ENCODE results near the gene ADNP. TPM values are rescaled to one million over a fixed set of nuclear protein-coding genes. Genes with fewer than 3 reads are reported as not detected.
A peak's percentile ranks its signal among the peaks of the same experiment; 100 is the strongest.

Gene ADNP
- total RNA-seq, 2 donors from 2014 or later = 52.5 to 54.2 TPM

GRCh38 chr20:50943069-50943468 lies 11.8 kb upstream of the ADNP start:
- intact Hi-C loops (cut with DNase I, micrococcal nuclease) = no loop called here
- no peak for ATAC-seq
- no peak for DNase-seq

GRCh38 chr20:50933589-50933988 lies 2.4 kb upstream of the ADNP start:
- DNase-seq (no peak), ATAC-seq (no peak)
- intact Hi-C loops (cut with DNase I, micrococcal nuclease) = loop anchor here in 1 of 2 donors (5.0 kb wide), 1 partner anchor 141 kb away; no protein-coding TSS in a partner anchor

- intact Hi-C loops (cut with DNase I, micrococcal nuclease) = loop anchor here in 1 of 2 donors (5.0 kb wide), 1 partner anchor 140 kb away; no protein-coding TSS in a partner anchor
Measured at GRCh38 chr20:50932691-50933280, 1.5 kb upstream of the ADNP start.

GRCh38 chr20:50932016-50932485 lies 814 bp upstream of the ADNP start:
- intact Hi-C loops (cut with DNase I, micrococcal nuclease) = loop anchor here in 1 of 2 donors (5.0 kb wide), 1 partner anchor 140 kb away; no protein-coding TSS in a partner anchor

More at GRCh38 chr20:50932691-50933280, 1.5 kb upstream of the ADNP start:
- no peak for DNase-seq
- no peak for ATAC-seq

GRCh38 chr20:50930976-50931305 lies 296 bp downstream of the ADNP start:
- ATAC-seq (peak; percentile 34), DNase-seq (no peak)
- intact Hi-C loops (cut with DNase I, micrococcal nuclease) = loop anchor here in 1 of 2 donors (5.0 kb wide), 1 partner anchor 139 kb away; no protein-coding TSS in a partner anchor

More at GRCh38 chr20:50932016-50932485, 814 bp upstream of the ADNP start:
- ATAC-seq (no peak), DNase-seq (no peak)

GRCh38 chr20:50930139-50930975 lies 880 bp downstream of the ADNP start:
- no peak for ATAC-seq
- intact Hi-C loops (cut with DNase I, micrococcal nuclease) = loop anchor here in 1 of 2 donors (5.0 kb wide), 1 partner anchor 138 kb away; no protein-coding TSS in a partner anchor
- DNase-seq = peak; percentile 29 to 38

GRCh38 chr20:50929299-50930138 lies 1.7 kb downstream of the ADNP start:
- intact Hi-C loops (cut with DNase I, micrococcal nuclease) = loop anchor here in 1 of 2 donors (5.0 kb wide), 1 partner anchor 137 kb away; no protein-coding TSS in a partner anchor
- DNase-seq (peak; percentile 94 to 95), ATAC-seq (peak; percentile 68)

- DNase-seq (no peak), ATAC-seq (no peak)
- intact Hi-C loops (cut with DNase I, micrococcal nuclease) = no loop called here
Measured at GRCh38 chr20:50928469-50928868, 2.8 kb downstream of the ADNP start.

- ATAC-seq (no peak), DNase-seq (no peak)
- intact Hi-C loops (cut with DNase I, micrococcal nuclease) = no loop called here
Measured at GRCh38 chr20:50926530-50926929, 4.7 kb downstream of the ADNP start.

- intact Hi-C loops (cut with DNase I, micrococcal nuclease) = no loop called here
- DNase-seq (no peak), ATAC-seq (peak; percentile 34)
Measured at GRCh38 chr20:50924261-50924920, 6.8 kb downstream of the ADNP start.

- ATAC-seq (no peak), DNase-seq (no peak)
- intact Hi-C loops (cut with DNase I, micrococcal nuclease) = no loop called here
Measured at GRCh38 chr20:50921803-50922501, 9.3 kb downstream of the ADNP start.

GRCh38 chr20:50920997-50921396 lies 10.2 kb downstream of the ADNP start:
- ATAC-seq (no peak), DNase-seq (no peak)
- intact Hi-C loops (cut with DNase I, micrococcal nuclease) = no loop called here

GRCh38 chr20:50919567-50919966 lies 11.7 kb downstream of the ADNP start:
- no peak for ATAC-seq
- intact Hi-C loops (cut with DNase I, micrococcal nuclease) = no loop called here
- DNase-seq = no peak

GRCh38 chr20:50918403-50918802 lies 12.8 kb downstream of the ADNP start:
- intact Hi-C loops (cut with DNase I, micrococcal nuclease) = no loop called here
- DNase-seq (no peak), ATAC-seq (no peak)

- ATAC-seq (no peak), DNase-seq (no peak)
- intact Hi-C loops (cut with DNase I, micrococcal nuclease) = no loop called here
Measured at GRCh38 chr20:50916934-50917333, 14.3 kb downstream of the ADNP start.

GRCh38 chr20:50916257-50916656 lies 15.0 kb downstream of the ADNP start:
- intact Hi-C loops (cut with DNase I, micrococcal nuclease) = no loop called here
- ATAC-seq = peak; percentile 98
- no peak for DNase-seq

GRCh38 chr20:50915424-50915823 lies 15.8 kb downstream of the ADNP start:
- ATAC-seq (peak; percentile 16), DNase-seq (no peak)

More at GRCh38 chr20:50915424-50915823, 15.8 kb downstream of the ADNP start:
- intact Hi-C loops (cut with DNase I, micrococcal nuclease) = no loop called here

Measured in left colon (tissue), 2 donors.